T-helper 22 cell (primary cell): ENCODE measurements around the gene TBC1D1.
A peak's percentile ranks its signal among the peaks of the same experiment; 100 is the strongest.

ENCODE experiments used
- DNase-seq: peaks from one replicate; pipeline ENCODE4 v3.0.0-alpha.2; 2020; ENCODE audit warnings: low read depth

Gene TBC1D1

GRCh38 chr4:38152721-38153386 is 262.0 kb downstream of the TBC1D1 start:
- DNase-seq, result no peak

DNA sequence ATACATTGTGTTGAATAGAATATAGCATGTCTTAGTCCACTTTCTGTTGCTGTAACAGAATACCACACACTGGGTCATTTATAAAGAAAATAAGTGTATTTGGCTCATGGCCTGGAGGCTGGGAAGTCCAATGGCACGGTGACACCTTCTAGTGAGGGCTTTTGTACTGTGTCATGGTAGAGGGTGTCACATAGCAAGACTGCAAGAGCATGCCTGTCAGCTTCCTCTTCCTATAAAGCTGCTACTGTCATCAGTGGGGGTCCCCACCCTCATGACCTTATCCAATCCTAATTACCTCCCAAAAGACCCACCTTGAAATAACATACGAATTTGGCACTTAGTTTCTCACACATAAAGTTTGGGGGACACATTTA is 262.5 kb downstream of the TBC1D1 start:
- no peak for DNase-seq

DNA sequence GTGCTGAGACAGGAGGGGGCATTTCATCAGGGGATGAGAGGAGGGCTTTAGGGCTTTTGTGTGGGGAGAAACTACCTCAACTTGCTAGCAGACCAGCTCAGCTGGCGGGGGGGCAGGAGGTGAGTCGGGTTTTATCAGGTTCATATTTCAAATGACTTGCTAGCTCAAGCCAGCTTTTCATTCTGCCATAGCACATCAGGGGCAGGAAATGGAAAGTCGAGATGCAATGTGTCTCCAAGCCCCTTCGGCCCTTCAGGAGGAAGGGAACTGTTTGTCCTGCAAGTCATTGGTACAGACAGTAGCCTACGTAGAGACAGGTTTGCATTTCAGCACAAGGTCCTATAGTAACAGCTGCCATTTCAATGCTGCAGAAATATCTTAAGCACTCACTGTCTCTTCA is 263.4 kb downstream of the TBC1D1 start:
- DNase-seq, result no peak

DNA sequence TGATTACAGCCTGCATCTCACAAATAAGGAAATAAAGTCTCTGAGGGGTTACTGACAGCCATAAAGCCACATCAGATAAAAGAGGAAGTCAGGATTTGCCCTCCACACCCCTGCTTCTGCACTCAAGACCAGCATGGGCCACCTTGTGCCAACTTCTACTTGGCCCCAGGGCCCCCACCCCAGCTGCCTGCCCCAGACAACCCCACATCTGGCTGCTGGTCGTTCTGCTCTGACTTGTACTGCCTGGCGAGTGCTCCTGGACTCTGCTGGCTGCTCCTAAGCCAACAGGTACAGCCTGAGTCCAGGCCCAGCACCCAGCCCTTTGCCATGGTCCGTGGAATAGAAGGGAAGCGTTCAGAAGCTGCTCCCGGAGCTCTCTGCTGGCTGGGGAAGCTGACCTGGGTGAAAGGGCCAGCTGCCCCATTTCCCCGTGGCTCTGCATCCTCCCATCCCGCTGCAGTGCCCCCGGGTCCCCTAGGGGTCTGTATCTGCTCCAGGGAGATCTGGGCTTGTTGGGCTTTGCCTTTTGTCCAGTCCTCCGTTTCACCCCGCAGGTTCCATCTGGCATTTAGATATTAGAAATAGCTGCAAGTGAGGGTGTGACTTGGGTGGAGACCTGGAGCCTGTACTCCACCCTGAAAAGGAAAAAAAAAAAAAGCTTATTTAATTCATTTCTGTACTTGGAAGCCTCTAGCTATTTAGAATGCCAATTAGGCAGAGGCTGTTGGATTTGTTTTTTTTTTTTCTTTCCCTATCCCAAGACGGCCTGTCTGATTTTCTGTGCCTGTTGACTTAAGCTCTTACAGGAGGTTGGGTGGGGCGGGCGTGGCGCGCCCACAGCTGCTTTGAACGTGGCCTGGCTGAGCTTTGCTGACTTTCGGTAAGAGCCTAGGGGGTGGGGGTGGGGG is 264.1 kb downstream of the TBC1D1 start:
- DNase-seq, result no peak

DNA sequence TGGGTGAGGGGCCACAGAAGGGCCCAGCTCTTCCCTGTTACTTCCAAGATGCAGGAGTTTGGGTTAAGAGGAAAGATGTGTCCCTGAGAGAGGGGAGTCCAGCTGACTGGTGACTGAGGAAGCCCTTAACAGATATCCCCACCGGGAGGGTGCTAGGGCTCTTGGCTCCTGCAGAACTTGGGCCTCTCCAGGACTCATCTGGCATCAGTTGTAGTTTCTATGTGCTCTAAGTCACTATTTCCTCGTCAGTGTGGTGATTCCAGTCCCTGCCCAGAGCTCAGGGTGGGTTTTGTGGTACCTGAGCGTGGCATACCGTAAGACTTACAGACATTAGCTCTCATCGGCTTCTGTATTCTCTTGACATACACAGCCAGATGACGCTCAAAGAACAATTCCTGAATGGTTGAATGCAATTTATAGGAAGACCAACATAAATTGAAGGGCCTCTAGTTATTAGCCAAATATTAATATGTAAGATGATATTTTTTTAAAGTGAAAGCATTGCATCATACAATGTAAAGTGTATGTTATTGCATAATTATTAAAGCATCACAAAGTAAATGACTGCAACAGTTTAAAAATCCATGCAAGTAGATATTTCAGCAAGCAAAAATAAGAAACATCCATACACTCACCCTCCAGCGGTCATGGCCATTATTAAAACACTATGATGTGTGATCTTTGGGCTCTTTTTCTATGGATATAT is 264.9 kb downstream of the TBC1D1 start:
- DNase-seq, result no peak

DNA sequence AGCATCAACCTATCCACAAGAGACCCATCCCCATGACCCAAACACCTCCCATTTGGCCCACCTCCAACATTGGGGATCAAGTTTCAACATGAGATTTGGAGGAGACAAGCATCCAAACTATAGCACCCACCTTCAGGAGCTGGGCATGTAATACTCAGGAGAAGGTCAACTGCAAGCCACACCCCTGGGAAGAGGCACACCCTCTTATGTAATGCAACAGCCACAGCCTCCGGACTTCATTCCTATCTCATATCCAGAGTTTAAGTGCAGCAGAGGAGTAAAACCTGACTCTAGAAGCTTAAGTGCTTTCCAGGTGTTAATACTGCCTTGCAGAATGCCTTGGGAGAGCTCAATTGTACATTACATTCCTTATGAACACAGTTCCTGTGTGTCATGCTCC is 266.7 kb downstream of the TBC1D1 start:
- DNase-seq, result no peak

DNA sequence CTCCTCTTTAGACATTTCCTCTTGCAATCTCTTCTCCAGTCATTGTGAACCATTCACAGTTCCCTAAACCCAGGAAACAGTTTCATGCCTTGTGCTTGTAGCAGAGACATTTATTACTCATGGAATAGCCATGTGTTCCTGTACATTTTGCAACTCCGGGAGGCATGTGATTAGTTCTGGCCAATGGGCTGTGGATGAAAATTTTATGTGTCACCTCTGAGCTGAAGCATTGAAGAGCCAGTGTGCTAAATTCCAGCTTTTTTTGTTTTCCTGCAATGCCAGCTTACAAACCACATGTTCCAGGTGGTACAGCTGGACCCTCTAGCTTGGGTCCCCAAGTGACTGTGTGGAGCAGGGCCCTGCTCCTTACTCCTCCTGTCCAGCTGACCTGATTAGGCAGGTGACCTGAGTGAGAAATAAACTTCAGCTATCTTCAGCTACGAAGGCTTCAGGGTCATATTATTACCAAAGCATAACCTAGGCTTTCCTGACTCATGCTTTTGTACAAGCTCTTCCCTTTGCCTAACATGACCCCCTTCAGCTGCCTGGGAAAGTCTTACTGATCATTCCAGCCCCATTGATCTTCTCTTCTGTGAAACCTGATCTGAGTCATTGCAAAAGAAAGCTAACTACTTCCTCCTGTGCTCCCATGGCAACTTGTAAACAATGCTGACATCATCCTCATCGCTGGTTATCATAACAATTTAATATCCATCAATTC is 269.8 kb downstream of the TBC1D1 start:
- peak; percentile 61 for DNase-seq

DNA sequence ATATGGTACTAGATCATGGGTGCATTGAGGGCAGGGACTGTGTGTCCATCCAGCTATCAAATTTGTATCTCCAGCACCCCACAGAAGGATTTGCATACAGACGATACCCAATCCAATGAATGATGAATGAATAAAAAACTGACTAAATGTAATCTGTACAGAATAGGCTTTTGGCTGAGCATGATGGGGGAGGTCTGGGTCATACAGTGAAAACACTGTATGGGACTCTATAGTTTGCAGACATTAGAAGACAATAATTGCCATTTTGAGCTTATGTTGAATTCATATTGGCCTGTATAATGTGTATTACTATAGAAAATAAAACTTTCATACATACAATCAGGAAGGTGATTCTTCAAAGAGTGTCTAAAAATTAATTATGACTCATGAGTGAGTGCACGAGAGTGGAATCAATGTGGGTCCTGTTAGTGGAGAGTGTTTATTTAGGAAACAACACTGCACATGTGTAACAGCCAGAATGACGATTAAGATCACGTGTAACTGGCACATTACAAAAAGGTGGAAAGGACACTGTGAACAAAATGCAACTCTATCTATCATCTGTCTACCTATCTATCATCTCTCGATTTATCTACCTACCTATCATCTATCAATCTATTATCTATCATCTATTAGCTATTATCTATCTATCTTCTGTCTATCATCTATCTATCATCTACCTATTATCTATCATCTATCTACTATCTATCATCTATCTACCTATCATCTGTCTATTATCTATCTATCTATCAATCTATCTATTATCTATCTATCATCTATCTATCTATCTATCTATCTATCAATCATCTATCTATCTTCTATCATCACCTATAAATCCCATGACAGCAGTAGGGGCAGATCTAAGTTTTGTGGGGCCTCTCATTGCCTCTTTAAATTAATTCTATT is 270.6 kb downstream of the TBC1D1 start:
- no peak for DNase-seq

- DNase-seq, result no peak
Measured at GRCh38 chr4:38162240-38162784, 271.4 kb downstream of the TBC1D1 start.

DNA sequence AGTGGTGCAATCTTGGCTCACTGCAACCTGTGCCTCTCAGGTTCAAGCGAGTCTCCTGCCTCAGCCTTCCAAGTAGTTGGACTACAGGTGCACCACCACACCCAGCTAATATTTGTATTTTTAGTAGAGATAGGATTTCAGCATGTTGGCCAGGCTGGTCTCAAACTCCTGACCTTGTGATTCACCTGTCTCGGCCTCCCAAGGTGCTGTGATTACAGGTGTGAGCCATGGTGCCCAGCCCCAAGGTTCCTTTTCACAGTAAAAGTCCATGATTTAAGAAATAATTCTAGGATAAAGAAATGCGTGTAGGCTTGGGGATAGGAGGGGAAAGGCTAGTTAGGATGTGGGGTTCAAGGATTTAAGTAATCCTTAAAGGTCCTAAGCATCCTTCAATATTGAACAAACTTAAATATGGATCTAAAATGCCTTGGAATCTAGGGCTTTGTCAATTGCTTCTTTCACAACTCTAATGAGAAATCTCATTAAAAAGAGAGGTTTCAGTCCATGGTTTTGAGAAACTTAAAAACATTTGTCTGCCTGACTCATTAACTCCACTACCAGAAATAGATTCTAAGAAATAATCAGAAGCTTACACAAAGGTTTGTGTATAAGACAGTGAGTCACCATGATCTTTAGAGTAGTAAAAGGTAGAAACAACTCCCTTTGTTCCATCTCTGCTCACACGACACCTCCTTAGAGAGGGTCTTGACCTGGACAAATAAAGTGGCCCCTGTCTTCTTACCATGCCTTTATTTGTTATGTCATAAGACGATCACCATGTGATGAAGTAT is 272.5 kb downstream of the TBC1D1 start:
- DNase-seq, result no peak

DNA sequence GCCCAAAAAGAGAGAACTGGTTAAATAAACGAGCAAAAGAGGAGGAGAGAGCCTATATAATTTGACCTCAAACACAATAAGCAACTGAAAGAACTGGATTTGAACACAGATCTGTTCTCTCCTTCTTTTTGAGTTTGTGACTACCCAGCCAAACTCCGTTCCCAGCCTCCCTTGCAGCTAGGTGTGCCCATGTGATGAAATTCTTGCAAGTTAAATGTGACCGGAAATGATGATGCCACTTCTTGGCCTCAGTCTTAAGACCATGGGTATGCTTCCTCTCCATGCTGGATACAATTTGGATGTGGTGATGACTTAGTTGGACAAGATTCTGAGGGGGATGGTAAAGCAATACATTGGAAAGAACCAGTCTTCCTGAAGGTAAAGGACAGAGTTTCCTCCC is 273.5 kb downstream of the TBC1D1 start:
- no peak for DNase-seq

DNA sequence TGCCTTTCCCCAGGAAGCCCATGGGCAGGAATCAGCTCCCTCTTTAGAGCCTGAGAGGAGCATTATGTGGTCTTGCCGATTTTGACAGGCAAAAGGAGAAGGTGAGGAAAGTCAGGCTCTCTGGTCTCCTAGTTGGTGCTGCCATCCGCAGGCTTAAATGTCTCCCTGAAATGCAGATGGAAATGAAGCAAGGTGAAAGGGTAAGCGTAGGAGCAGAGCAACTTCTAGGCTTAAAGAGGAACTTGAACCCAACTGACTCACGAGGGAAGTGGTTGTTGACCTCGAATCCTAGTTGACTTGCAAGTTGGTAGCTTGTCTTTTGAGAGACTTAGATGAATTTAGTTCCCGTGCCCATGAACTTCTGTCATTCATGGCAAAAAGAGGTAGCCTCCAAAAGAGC is 275.2 kb downstream of the TBC1D1 start:
- no peak for DNase-seq

- DNase-seq, result no peak
Measured at GRCh38 chr4:38166768-38167167, 275.9 kb downstream of the TBC1D1 start.

DNA sequence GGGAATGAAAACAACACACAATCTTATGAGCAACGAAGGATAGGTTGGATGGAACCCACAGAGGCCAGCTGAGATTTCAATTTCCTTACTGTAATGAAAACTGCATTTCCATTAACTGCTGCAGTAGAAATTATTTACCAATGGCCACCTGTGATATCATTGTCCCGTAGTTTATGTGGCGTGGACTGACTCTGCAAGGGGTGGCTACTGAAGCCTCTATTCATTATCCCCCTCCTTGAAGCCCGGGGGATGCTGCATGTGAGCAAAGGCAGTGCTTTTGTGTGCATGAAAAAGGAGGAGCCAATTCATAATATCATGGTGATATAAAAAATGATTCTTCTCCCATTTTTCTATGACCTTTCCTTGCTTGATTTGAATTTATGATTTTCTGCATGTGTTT is 277.1 kb downstream of the TBC1D1 start:
- no peak for DNase-seq

DNA sequence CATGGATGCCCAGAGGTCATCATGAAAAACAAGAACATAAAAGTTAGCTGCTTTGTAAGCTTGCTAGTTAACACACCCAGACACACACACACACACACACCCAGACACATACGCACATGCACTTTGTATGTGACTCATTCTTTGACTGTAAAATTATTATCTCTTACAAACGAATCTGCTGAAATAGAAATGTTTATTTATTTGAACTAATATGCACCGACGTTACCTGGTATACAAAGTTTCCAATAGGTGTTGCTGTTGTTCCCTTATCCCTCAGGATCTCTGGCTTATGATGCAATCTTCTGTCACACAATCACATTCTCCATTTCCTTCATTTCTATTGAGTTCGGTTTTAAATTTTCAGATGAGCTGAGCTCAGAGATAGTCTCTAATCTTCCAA is 278.6 kb downstream of the TBC1D1 start:
- DNase-seq, result no peak

DNA sequence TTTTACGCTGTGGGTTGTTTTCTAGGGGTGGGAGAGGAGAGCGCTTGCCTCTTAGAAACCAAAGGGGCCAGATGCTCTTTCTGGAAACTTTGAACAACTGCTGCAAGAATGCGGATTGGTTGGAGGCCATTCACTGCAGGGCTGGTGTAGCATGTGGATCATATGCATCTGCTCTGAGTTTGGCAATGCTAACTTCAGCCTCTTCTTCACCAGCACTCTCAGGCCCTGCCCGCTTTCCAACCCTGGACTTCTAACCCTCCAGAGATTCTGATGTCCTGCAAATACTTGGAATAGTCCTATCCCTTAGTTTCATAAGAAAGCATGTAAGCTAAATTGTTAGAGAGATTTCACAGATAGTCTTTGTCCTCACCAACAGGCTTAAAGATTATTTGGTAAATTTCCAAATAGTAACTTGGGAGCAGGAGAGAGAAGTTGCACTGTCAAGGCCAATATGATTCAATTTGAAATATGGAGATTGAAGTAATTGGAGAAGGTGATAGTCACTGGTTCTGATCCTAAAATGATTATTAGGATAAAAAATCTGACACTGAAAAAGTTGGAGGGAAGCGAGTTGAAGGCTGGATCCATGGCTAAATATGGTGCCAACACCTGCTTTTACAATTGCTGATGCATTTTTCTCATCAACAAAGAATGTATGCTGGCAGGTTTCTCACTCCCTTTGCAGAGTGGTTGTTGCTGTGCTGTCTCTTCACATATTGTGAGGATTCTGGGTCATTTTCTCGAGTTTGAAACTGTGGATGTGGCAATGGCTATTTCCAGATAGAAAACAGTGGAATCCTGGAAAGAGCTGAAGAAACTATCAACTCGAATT is 279.7 kb downstream of the TBC1D1 start:
- no peak for DNase-seq

DNA sequence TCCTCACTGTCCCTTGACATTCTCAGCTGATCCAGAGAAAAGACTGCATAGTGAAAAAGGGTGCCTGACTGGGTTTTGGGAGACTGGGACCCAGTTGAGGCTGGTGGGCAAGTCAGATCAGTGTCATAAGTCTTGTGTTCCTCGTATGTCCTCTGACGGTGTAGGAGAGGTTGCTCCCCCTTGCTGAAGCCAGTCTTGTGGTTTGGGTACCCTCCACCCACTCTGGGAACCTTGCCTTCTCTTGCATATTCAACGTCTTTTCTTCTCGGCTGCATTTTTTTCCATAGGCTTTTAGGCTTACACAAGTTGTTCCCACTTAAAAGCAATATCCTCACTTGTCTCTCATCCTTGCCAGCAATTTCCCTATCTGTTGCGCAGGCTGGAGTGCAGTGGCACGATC is 281.2 kb downstream of the TBC1D1 start:
- no peak for DNase-seq

DNA sequence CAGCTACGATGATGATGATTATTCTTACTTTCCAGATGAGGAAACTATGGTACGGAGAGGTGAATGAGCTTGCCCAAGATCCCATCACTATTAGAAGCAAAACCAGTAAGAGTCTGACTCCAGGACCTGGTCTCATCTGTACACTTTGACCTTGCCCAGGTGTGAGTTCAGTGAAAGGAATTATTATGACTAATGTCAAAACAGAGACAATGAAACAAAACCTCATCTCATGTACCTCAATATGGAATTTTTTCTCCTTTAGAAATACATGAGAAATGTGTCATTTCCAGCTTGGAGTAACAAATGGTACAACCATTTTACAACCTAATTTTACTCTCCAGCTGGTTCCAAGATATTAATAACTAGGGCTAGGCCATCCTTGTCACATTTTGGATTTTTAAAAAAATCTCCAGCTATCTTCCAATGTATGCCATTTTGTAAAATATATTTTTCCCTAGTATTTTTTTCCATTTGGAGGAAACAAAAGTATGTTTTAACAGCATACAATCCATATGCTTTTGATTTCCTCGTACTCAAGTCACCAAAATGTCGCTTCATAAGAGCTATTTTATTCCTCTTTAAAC is 283.1 kb downstream of the TBC1D1 start:
- DNase-seq, result no peak

- no peak for DNase-seq
Measured at GRCh38 chr4:38174801-38175200, 283.9 kb downstream of the TBC1D1 start.
